ENCODE measurements around the gene EXOSC1. TPM values are rescaled to one million over a fixed set of nuclear protein-coding genes. Genes with fewer than 3 reads are reported as not detected.
"Not testable (repeated sequence)": the region's sequence is repeated elsewhere in the genome, so short reads cannot be mapped to it uniquely, and the experiment has no call there.

Gene EXOSC1
- total RNA-seq, 1 donor from 2014 or later: 37.0 TPM

DNA sequence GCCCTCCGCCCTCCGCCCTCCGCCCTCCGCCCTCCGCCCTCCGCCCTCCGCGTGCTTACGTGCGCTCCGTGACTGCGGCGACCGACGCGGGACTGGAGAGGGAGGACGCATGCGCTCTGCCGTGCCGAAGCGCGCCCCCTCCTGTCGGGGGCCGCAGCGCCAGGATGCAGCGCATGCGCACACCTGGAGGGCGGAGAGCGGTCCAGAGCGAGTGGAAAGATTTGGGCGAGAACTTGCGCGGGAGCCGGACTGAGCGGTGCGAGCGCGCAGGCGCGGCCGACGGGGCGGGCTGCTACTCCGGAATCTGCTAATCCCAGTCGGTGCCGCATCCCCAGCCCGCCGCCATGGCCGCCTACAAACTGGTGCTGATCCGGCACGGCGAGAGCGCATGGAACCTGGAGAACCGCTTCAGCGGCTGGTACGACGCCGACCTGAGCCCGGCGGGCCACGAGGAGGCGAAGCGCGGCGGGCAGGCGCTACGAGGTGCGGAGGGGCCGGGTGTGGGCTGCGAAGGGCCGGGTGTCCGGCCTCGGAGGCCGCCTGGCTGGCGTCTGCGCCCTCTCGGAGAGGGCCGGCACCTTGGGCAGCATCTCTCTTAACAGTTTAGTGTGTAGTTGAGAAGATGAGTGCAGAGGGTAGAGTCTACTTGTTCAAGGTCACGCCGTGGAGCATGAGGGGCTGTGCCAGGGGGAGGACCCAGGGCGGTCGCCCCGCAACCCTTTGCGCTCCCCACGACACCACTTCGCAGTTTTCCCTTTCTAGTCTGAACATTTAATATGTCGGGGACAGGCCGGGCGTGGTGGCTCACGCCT lies 19.6 kb downstream of the EXOSC1 start, which contains the start of gene PGAM1:
PGAM1 (plus strand) TSS at position 228 of the 812 bp plus-strand sequence; CDS start at position 345, 117 bp downstream.
- DNase-seq (ENCODE audit: low spot score): peak; percentile 96
- ATAC-seq: peak; percentile 98
- intact Hi-C loops (cut with DNase I): no loop called here

- ATAC-seq; DNase-seq (ENCODE audit: low spot score); intact Hi-C loops (cut with DNase I): not testable (repeated sequence)
These were observed 22.1 kb downstream of the EXOSC1 start for GRCh38 chr10:97423757-97424098.

GRCh38 chr10:97416565-97416964 lies 29.2 kb downstream of the EXOSC1 start:
- intact Hi-C loops (cut with DNase I): no loop called here
- DNase-seq (ENCODE audit: low spot score) (no peak), ATAC-seq (no peak)

DNA sequence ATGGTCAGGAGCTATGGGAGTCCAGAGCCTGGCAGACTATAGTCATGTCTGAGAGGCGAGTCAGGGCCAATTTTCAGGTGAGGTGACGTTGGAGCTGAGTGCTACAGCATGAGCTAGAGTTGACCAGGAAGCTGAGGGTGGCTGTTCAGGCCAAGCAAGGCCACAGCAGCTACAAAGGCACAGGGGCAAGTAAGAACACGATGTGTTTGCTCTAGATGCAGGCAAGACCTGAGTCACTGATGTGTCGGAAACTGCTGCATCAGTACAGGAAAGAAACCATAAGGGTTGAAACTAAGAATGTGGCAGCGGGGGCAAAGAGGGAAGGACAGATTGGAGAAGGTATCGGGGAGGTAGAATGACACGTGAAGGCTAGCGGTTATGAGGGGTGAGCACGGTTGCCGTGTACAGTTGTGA lies 32.9 kb downstream of the EXOSC1 start:
- intact Hi-C loops (cut with DNase I): no loop called here
- DNase-seq (ENCODE audit: low spot score) (no peak), ATAC-seq (no peak)

GRCh38 chr10:97411406-97411805 lies 34.4 kb downstream of the EXOSC1 start:
- no peak for ATAC-seq
- no peak for DNase-seq (ENCODE audit: low spot score)
- intact Hi-C loops (cut with DNase I): no loop called here

DNA sequence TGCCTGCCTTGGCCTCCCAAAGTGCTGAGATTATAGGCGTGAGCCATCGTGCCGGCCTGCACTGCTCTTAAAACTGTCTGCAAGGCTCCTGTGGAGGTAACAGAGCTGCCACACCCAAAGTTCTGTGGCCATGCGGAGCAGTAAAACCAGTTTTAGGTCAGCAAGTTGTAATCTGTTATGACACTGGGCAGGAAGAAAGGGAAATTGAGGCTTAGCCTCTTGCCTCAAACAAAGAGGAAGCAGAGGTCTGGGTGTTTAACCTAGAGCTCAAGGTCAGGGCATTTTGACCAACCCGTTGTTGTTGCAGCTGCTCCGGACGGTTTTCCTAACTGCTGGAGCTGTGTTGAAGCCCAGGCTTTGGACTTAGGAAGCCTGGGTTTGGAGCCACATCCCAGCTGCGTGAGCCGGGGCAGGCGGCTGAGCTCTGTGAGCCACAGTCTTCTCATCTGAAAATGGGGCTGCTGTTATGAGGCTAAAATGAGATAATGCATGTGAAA lies 37.3 kb downstream of the EXOSC1 start:
- DNase-seq (ENCODE audit: low spot score) (no peak), ATAC-seq (peak; percentile 27)
- intact Hi-C loops (cut with DNase I): no loop called here

DNA sequence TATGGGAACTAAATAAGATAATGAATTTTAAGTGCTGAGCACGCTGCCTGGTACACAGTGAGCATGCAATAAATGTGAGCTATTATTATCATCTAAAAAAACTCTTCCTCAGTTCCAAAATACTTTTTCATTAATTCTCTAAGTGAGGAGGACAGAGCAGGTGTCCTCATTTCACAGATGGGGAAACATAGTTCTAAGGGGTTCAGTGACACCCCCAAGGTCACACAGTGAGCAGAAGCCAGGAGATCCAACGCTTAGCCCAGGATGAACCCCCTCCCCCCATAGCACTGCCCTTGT lies 37.9 kb downstream of the EXOSC1 start:
- ATAC-seq (no peak), DNase-seq (ENCODE audit: low spot score) (no peak)
- intact Hi-C loops (cut with DNase I): no loop called here

DNA sequence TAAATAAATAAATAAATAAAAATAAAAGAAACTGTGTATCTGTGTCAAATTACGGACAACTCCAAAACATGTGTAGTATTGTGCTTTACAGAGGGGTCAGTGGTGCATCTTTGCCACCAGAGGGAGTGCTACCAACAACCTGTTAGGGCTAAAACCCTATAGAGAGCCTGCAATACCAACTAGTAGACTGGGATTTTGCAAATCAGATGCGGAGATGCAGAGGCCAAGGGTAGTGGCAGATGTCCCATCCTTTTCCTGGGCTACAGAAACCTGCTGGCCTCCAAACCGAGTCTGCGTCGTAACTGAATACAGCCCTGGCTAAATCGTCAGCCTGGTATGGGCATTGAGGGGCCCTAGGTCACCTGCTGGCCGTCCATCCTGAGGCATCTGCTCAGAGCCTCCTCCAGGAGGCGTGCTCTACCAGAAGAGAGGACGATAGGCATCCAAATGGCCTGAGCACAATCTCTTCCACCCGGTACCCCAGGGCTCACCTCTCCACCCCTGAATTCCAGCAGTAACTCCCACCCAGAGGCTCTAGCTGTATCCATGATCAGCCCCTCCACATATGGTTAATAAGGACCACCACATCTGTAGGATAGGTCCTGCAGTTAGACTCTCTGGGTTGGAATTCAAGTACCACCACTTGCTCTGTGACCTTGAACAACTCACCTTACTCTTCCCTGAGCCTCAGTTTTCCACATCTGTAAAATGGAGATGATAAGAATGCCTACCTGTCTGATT lies 38.4 kb downstream of the EXOSC1 start:
- no peak for DNase-seq (ENCODE audit: low spot score)
- intact Hi-C loops (cut with DNase I): no loop called here

GRCh38 chr10:97406483-97406882 lies 39.3 kb downstream of the EXOSC1 start:
- ATAC-seq; intact Hi-C loops (cut with DNase I); DNase-seq (ENCODE audit: low spot score): not testable (repeated sequence)

More for the DNA sequence above, 38.4 kb downstream of the EXOSC1 start:
- peak; percentile 91 for ATAC-seq

DNA sequence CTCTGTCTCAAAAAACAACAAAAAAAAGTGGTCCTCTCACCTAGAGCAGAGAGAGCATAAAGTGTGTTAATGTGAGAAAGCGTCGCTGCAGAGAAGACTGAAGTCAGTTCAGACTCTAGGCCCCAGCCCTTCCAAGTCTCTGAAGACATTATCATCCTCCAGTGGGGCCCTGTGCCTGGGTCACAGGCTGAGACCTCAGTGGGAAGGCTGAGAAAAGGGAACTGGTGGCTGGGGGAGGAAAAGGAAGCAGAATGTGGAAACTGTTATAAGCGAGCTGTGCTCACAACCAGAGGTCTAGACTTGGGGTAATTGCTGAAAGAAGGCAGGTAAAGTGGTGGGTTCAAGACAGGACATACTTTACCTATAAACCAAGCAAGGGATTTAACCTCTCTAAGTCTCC lies 39.7 kb downstream of the EXOSC1 start:
- intact Hi-C loops (cut with DNase I): no loop called here
- DNase-seq (ENCODE audit: low spot score): no peak
- no peak for ATAC-seq

DNA sequence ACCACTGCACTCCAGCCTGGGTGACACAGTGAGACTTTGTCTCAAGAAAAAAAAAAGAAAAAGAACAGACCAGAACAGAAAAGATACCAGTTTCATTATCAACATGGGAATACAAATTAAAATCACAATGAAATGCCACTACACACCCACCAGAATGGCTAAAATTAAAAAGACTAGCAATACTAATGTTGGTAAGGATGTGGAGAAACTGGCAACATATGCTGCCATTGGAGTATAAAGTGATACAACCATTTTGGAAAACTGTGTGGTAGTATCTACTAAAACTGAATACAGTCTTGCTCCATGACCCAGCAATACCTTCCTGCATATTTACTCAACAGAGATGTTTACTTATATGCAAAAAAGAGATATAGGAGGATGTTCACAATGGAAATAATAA lies 41.8 kb downstream of the EXOSC1 start:
- ATAC-seq (no peak), DNase-seq (ENCODE audit: low spot score) (no peak)
- intact Hi-C loops (cut with DNase I): no loop called here

GRCh38 chr10:97401455-97401919 lies 44.3 kb downstream of the EXOSC1 start:
- intact Hi-C loops (cut with DNase I): no loop called here
- DNase-seq (ENCODE audit: low spot score) (no peak), ATAC-seq (no peak)

DNA sequence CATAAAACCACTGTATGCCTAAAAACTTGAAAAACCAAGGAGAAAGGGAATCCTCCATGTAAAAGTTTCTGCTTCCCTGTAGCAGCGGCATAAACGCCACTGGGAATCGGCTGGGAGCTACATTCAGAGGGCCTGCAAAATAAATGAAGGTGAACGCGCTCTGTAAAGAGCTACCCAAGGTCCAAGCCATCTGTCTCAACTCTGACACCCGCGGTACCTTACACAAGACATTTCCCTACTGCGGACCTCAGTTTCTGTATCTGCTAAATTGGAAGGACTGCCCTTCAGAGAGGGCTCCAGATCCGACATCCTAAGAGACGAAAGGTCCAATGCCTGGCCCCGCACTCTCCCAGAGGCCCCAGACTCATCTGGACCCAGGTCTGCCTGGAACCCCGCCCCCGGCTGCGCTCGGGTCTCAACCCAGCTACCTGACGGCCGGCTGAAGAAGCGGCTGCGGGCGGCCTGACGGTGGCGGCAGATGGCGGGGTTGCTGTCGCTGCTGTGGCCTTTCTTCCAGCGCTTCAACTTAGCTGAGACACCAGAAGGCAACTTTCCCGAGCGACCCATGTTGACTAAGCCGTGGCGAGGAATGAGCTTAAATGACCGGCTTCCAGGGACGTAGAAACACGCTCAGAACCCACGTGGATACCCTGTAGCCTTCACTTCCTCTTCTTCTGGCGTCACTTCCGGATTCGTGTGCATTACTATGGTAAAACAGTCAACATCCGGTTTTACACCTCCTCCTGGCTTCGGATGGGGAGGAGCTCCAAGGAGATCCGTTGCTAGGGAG lies 44.9 kb downstream of the EXOSC1 start, which contains the start of gene RRP12:
RRP12 (minus strand) TSS at position 676 of the 790 bp plus-strand sequence; CDS start at position 567, 109 bp downstream.
- peak; percentile 87 for DNase-seq (ENCODE audit: low spot score)
- intact Hi-C loops (cut with DNase I): no loop called here
- peak; percentile 99 for ATAC-seq

DNA sequence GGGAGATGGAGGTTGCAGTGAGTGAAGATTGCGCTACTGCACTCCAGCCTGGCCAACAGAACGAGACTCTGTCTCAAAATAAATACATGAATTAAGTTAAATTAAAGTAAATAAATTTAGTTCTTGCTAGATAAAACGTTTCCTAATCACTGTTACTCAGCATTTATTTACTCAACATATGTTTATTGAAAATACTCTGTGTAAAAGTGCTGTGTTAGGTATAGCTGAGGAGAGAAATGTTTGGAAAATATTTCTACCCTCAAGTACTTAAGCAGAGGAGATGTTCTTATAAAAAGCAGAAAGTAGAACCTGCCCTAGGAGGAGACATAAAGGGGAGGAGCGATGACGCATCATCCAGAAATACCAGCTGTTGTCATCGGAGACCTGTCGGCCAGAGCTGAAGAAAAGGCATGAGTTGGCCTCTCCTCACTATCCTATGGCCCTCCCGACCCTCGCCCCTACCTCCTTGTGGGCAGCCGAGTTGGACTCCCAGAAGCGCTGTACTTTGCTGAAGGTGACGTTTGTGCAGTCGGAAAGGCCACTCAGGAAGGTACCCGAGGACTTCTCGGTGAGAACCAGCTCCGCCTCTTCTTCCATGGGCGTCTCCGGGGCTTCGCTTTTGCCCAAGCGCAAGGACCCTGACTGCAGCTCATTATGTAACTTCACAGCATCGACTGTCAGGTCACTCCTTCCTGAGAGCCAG lies 45.8 kb downstream of the EXOSC1 start:
- no peak for DNase-seq (ENCODE audit: low spot score)
- ATAC-seq: no peak
- intact Hi-C loops (cut with DNase I): no loop called here

DNA sequence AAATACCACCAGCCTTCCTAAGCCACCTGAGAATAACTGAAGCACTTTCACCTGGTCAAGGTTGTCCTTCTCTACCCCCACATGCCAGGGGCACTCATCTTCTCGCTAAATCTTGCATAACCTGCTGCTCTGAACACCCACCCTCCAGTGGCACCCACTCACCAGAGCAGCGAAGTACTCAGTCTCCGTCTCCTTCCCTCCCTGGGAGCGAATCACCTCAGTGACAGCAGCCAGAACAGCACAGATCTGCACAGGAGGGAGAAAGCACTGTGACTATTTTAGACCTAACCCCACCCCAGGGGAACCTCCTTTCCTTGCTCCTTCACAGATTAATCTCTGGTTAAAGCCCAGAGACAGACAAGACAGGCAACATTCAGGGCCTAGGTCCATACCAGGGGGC lies 49.8 kb downstream of the EXOSC1 start:
- no peak for ATAC-seq
- no peak for DNase-seq (ENCODE audit: low spot score)
- intact Hi-C loops (cut with DNase I): no loop called here

- ATAC-seq (no peak), DNase-seq (ENCODE audit: low spot score) (no peak)
- intact Hi-C loops (cut with DNase I): no loop called here
These were observed 52.7 kb downstream of the EXOSC1 start for GRCh38 chr10:97393034-97393573.

DNA sequence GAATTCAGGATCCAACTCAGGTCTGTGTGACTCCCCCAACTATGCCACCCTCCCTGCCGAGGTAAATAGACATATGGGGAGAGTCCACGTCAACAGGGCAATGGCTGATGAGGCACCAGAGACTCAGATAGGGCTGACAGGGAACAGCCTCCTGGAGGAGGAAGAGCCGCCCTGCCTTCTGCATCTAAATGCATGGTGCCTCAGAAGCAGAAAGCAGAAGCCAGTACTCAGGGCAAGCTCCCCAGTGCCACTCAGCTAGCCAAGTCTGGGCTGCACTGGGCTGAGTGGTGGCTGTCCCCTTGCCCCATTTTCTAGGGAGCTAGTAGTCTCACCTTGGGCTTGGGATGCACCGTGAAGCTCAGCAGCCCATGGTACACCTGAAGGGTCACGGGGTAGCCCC lies 55.7 kb downstream of the EXOSC1 start:
- ATAC-seq (no peak), DNase-seq (ENCODE audit: low spot score) (no peak)
- intact Hi-C loops (cut with DNase I): no loop called here

DNA sequence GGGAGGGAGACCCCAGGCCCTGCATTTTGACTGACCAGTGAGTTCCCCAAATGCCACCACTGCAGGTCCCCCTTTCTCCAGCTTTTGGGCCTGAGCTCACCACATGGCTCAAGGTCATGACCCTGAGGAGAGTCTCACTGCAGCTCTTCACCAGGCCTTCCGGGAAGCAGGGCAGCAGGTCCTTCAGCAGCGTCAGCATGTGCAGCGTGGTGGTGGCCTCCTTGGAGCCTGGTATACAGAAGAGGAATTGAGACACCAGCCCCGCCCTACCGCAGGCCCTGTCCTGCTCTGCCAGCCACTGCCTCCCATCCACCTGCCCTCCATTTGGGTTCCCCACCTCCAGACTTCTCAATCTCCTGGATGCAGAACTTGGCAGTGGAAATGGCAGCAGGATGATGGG lies 57.7 kb downstream of the EXOSC1 start:
- ATAC-seq (peak; percentile 23), DNase-seq (ENCODE audit: low spot score) (no peak)
- intact Hi-C loops (cut with DNase I): no loop called here

Data from sciatic nerve (tissue), 2 donors.